Natural killer cell (primary cell): ENCODE results near the gene RIMBP2. TPM values are rescaled to one million over a fixed set of nuclear protein-coding genes. Genes with fewer than 3 reads are reported as not detected.

ENCODE experiments used
- ATAC-seq, 3 donors: fragments of 150-1000 bp in 2 of 3; fragments of 200-7000 bp in 1 of 3; cut with Tn5 transposase; 1 replicate in 1 of 3; 2 replicates in 2 of 3; pipeline ENCODE4 v1.10.0; 2021; ENCODE audit warnings: mild to moderate bottlenecking in 2 of 3, moderate library complexity in 2 of 3
- DNase-seq, 2 donors: peaks; one replicate each; pipeline versions ENCODE4 v3.0.0 to v3.0.0-alpha.2; 2013 to 2021; ENCODE audit warnings: mixed read lengths in 1 of 2
- H3K27ac ChIP-seq: one replicate; pipeline ENCODE4 v1.5.1; 2013; ENCODE audit warnings: mild to moderate bottlenecking, low read length
- H3K27me3 ChIP-seq: one replicate; pipeline ENCODE4 v1.6.1; 2013; ENCODE audit warnings: low read length; ENCODE audit not compliant: control insufficient read depth, insufficient read depth
- H3K36me3 ChIP-seq: one replicate; pipeline ENCODE4 v1.6.1; 2013; ENCODE audit warnings: low read length; ENCODE audit not compliant: control insufficient read depth, insufficient read depth
- H3K4me1 ChIP-seq: one replicate; pipeline ENCODE4 v1.6.1; 2013; ENCODE audit warnings: low read length; ENCODE audit not compliant: control insufficient read depth, insufficient read depth
- H3K4me3 ChIP-seq: one replicate; pipeline ENCODE4 v1.5.1; 2013; ENCODE audit warnings: low read length
- H3K9me3 ChIP-seq: one replicate; pipeline ENCODE4 v1.6.1; 2013; ENCODE audit warnings: low read length; ENCODE audit not compliant: control insufficient read depth, insufficient read depth
- H3K27ac Mint-ChIP-seq, 2 donors: one replicate each; pipeline ENCODE4 v1.8.0; 2022; ENCODE audit warnings: mild to moderate bottlenecking in 2 of 2, mixed read lengths in 2 of 2, moderate library complexity in 1 of 2
- H3K27me3 Mint-ChIP-seq, 2 donors: one replicate each; pipeline ENCODE4 v1.8.0; 2022; ENCODE audit warnings: low read depth in 2 of 2, mixed read lengths in 2 of 2
- H3K36me3 Mint-ChIP-seq: one replicate; pipeline ENCODE4 v1.8.0; 2022; ENCODE audit warnings: mixed read lengths
- H3K4me1 Mint-ChIP-seq, 2 donors: one replicate each; pipeline ENCODE4 v1.8.0; 2022; ENCODE audit warnings: mixed read lengths in 2 of 2
- H3K4me3 Mint-ChIP-seq: one replicate; pipeline ENCODE4 v1.8.0; 2022; ENCODE audit warnings: mild to moderate bottlenecking, moderate library complexity, mixed read lengths
- H3K9me3 Mint-ChIP-seq, 2 donors: one replicate each; pipeline ENCODE4 v1.8.0; 2022; ENCODE audit warnings: mixed read lengths in 2 of 2
- CTCF ChIP-seq: fragments of 200-600 bp; IDR thresholded peaks from one replicate; pipeline ENCODE4 v1.8.0; 2022; ENCODE audit warnings: antibody characterized with exemption
- WGBS: methylation state at CpG from one replicate; pipeline ENCODE4 v1.1.7; 2013; ENCODE audit warnings: missing lambda C conversion rate; ENCODE audit not compliant: insufficient coverage; 5-methylcytosine and 5-hydroxymethylcytosine counted together
- intact Hi-C: fragments of 100-400 bp; cut with micrococcal nuclease; formaldehyde crosslinking; loops from one replicate; pipeline ENCODE4 v1.14.2; 2022
- total RNA-seq, 4 donors: library from RNA; stranded (reverse); fragments of 120-200 nt in 1 of 4; gene quantifications; one replicate each; pipeline versions ENCODE4 v1.2.3 to v1.2.4, GENCODE V29; 2013 to 2022

The RIMBP2 gene
- total RNA-seq, 3 donors from 2014 or later (not counting 1 experiment from before 2014, with no cell fraction given): not detected

GRCh38 chr12:130444986-130445385 lies 271.1 kb downstream of the RIMBP2 start:
- Mint-ChIP-seq H3K27me3 (peaks cover 0 to 3% of the 10 kb centered on the region in 2 donors), H3K4me3 (no peak overlapping the region), H3K36me3 (no peaks in the 10 kb centered on the region), H3K27ac (no peak overlapping the region), H3K9me3 (no peaks in the 10 kb centered on the region), H3K4me1 (no peaks in the 10 kb centered on the region)
- no peaks in the 10 kb centered on the region for H3K27me3 ChIP-seq
- ATAC-seq (no peak), DNase-seq (no peak)
- no peak overlapping the region for H3K4me3 ChIP-seq
- no peaks in the 10 kb centered on the region for H3K9me3 ChIP-seq
- H3K36me3 ChIP-seq: no peaks in the 10 kb centered on the region
- 89% methylated on average over 16 of the region's 16 CpGs for WGBS
- intact Hi-C loops: no loop called here
- no peaks in the 10 kb centered on the region for H3K4me1 ChIP-seq
- no peak for TF ChIP-seq CTCF
- no peak overlapping the region for H3K27ac ChIP-seq

GRCh38 chr12:130444061-130444460 lies 272.0 kb downstream of the RIMBP2 start:
- H3K36me3 ChIP-seq: no peaks in the 10 kb centered on the region
- Mint-ChIP-seq H3K4me1 (no peaks in the 10 kb centered on the region), H3K4me3 (no peak overlapping the region), H3K27ac (no peak overlapping the region), H3K9me3 (peaks cover 0 to 4% of the 10 kb centered on the region in 2 donors), H3K36me3 (no peaks in the 10 kb centered on the region), H3K27me3 (peaks cover 0 to 3% of the 10 kb centered on the region in 2 donors)
- intact Hi-C loops: no loop called here
- 88% methylated on average over 5 of the region's 5 CpGs for WGBS
- no peak overlapping the region for H3K27ac ChIP-seq
- no peak for TF ChIP-seq CTCF
- no peaks in the 10 kb centered on the region for H3K27me3 ChIP-seq
- H3K4me3 ChIP-seq: no peak overlapping the region
- DNase-seq (no peak), ATAC-seq (no peak)
- H3K9me3 ChIP-seq: no peaks in the 10 kb centered on the region
- no peaks in the 10 kb centered on the region for H3K4me1 ChIP-seq

DNA sequence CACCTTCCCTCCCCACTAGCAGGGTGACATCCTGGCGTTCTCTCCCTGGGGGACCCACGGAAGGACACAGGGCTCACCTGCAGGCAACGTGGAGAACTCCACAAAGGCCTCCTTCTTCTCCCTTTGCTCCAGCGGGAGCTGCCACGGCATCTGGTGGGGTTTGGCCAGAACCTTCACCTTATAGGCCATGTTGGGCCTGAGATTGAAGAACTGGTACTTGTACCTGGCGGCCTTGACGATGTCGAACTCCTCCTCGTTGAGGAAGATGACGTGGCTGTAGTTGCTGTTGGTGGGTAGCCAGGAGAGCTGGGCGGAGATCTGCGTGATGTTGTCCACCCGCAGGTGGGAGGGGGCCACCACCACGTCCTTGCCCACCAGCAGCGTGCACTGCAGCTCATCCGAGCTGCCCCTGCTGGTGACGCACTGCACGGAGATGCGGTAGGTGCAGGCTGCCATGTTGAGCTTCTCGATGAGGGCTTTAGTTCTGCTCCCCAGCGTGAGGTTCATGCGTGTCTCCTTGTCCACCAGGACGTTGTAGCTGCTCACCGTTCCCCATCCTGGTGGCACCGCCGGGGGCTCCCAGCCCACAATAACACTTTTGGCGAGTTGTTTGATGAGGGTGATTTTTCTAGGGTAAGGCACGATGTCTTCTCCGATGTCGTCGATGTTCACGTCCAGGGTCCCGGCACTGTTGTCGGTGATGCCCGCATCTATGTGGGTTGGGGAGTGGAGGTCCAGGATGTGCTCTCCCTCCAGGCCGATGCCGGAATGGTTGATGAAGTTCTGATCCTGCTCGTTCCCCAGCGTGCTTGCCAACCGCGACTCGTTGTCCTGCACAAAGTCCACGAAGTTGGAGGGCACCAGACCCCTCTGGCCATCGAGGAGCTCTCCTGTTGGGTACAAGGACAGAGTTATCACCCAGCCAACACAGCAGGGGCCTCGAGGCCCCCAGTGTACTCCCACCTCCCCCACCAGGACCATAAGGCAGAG lies 274.0 kb downstream of the RIMBP2 start:
- 92% methylated on average over 45 of the region's 45 CpGs for WGBS
- no peaks in the 10 kb centered on the region for H3K9me3 ChIP-seq

More for the DNA sequence above, 274.0 kb downstream of the RIMBP2 start:
- Histone ChIP-seq H3K36me3 (no peaks in the 10 kb centered on the region), H3K4me1 (no peaks in the 10 kb centered on the region), H3K27ac (no peak overlapping the region), H3K27me3 (no peaks in the 10 kb centered on the region), H3K4me3 (no peak overlapping the region)
- peaks cover 0 to 6% of the 10 kb centered on the region in 2 donors for H3K9me3 Mint-ChIP-seq
- H3K27ac Mint-ChIP-seq: no peak overlapping the region
- intact Hi-C loops: no loop called here
- H3K27me3 Mint-ChIP-seq: peaks cover 0 to 3% of the 10 kb centered on the region in 2 donors
- H3K36me3 Mint-ChIP-seq: no peaks in the 10 kb centered on the region
- TF ChIP-seq CTCF: no peak
- DNase-seq (no peak), ATAC-seq (no peak)
- H3K4me1 Mint-ChIP-seq: no peaks in the 10 kb centered on the region
- H3K4me3 Mint-ChIP-seq: no peak overlapping the region
